ENCODE data around the gene CCL13.

- TF ChIP-seq CTCF (IDR thresholded peaks at IDR 0.05) (no peak), POLR2A (IDR thresholded peaks at IDR 0.05) (no peak)
These were observed 44.2 kb upstream of the CCL13 start for GRCh38 chr17:34312080-34312479.

All from uterus (tissue), 2 donors.